SU-DHL-6 (cell line): ENCODE results near the gene SOX15.

ENCODE experiments used
- EZH2phosphoT487 ChIP-seq: fragments of 200-600 bp; sonication (generic), shearing (Covaris generic); conservative IDR thresholded peaks from 2 replicates; pipeline ENCODE4 v1.6.1; 2018; ENCODE audit warnings: mild to moderate bottlenecking, antibody characterized with exemption, low read length, moderate library complexity, mixed read lengths
- TF ChIP-seq, protein P1 (sequence below): fragments of 200-600 bp; sonication (generic); IDR thresholded peaks from one replicate; pipeline ENCODE4 v1.5.1; 2017; ENCODE audit warnings: antibody characterized with exemption, mild to moderate bottlenecking, low read length, moderate library complexity; ENCODE audit not compliant: insufficient read depth, poor library complexity, severe bottlenecking

DNA sequence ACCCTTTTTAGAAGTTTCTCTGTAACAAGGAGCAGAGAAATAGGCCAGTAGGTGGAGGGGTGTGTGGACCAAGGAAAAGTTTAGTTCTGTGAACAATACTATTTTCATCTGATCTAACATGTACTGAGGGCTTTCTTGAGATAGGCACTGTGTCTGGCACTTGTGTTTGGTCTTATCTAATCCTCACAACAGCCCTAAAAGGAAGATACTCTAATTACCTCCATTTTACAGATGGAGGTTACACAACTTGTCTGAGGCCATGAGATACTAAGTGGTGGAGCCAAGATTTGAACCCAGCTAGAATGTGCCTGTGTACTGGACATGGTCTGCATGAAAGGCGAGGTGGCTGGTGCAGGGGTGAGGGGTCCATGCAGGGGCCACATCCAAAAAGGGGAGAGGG is 36.5 kb downstream of the SOX15 start:
- TF ChIP-seq, protein P1, sequence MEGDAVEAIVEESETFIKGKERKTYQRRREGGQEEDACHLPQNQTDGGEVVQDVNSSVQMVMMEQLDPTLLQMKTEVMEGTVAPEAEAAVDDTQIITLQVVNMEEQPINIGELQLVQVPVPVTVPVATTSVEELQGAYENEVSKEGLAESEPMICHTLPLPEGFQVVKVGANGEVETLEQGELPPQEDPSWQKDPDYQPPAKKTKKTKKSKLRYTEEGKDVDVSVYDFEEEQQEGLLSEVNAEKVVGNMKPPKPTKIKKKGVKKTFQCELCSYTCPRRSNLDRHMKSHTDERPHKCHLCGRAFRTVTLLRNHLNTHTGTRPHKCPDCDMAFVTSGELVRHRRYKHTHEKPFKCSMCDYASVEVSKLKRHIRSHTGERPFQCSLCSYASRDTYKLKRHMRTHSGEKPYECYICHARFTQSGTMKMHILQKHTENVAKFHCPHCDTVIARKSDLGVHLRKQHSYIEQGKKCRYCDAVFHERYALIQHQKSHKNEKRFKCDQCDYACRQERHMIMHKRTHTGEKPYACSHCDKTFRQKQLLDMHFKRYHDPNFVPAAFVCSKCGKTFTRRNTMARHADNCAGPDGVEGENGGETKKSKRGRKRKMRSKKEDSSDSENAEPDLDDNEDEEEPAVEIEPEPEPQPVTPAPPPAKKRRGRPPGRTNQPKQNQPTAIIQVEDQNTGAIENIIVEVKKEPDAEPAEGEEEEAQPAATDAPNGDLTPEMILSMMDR = no peak
- no peak for TF ChIP-seq EZH2phosphoT487
